ENCODE results near the gene CAMK4. TPM values are rescaled to one million over a fixed set of nuclear protein-coding genes. Genes with fewer than 3 reads are reported as not detected.

The CAMK4 gene
- total and polyA plus RNA-seq, 3 donors from 2014 or later: 35.4 to 76.9 (median 60.3) TPM

GRCh38 chr5:111223101-111223786 lies 940 bp upstream of the CAMK4 start:
- H3K27me3 ChIP-seq: no peaks in the 10 kb centered on the region
- H3K4me1 ChIP-seq: no peaks in the 10 kb centered on the region
- TF ChIP-seq CTCF (IDR thresholded peaks at IDR 0.05) (no peak), POLR2A (IDR thresholded peaks at IDR 0.05) (no peak)
- peak overlapping the region in 1 of 2 donors; percentile 25 for H3K27ac ChIP-seq
- intact Hi-C loops (cut with DNase I; ENCODE audit: low total_unique reads): no loop called here
- peak overlapping the region; percentile 51 to 65 for H3K4me3 ChIP-seq
- DNase-seq: no peak
- H3K36me3 ChIP-seq (ENCODE audit: low read depth, missing control alignments): no peaks in the 10 kb centered on the region
- H3K9me3 ChIP-seq: no peaks in the 10 kb centered on the region
- WGBS, 2 donors: 31 to 41% methylated on average over 7 to 8 of the region's 8 CpGs

- H3K4me3 ChIP-seq: peak overlapping the region; percentile 51 to 65
- no peaks in the 10 kb centered on the region for H3K9me3 ChIP-seq
- WGBS, 2 donors: 3 to 9% methylated on average over 7 to 26 of the region's 34 CpGs
- H3K4me1 ChIP-seq: no peaks in the 10 kb centered on the region
- no peaks in the 10 kb centered on the region for H3K36me3 ChIP-seq (ENCODE audit: low read depth, missing control alignments)
- intact Hi-C loops (cut with DNase I; ENCODE audit: low total_unique reads): no loop called here
- H3K27me3 ChIP-seq: no peaks in the 10 kb centered on the region
- peak overlapping the region; percentile 3 to 46 for H3K27ac ChIP-seq
- TF ChIP-seq POLR2A (IDR thresholded peaks at IDR 0.05) (no peak), CTCF (IDR thresholded peaks at IDR 0.05) (no peak)
- DNase-seq: peak; percentile 16
These were observed 569 bp downstream of the CAMK4 start for GRCh38 chr5:111224561-111225345.

GRCh38 chr5:111225926-111226325 lies 1.7 kb downstream of the CAMK4 start:
- Histone ChIP-seq H3K4me3 (no peak overlapping the region), H3K36me3 (ENCODE audit: low read depth, missing control alignments) (no peaks in the 10 kb centered on the region), H3K27ac (no peak overlapping the region), H3K9me3 (no peaks in the 10 kb centered on the region), H3K4me1 (no peaks in the 10 kb centered on the region), H3K27me3 (no peaks in the 10 kb centered on the region)
- 86 to 93% methylated on average over 4 of the region's 4 CpGs for WGBS, 2 donors
- no peak for TF ChIP-seq POLR2A (IDR thresholded peaks at IDR 0.05)
- intact Hi-C loops (cut with DNase I; ENCODE audit: low total_unique reads): no loop called here
- no peak for DNase-seq

- intact Hi-C loops (cut with DNase I; ENCODE audit: low total_unique reads): no loop called here
- no peaks in the 10 kb centered on the region for H3K9me3 ChIP-seq
- 90 to 96% methylated on average over 6 of the region's 6 CpGs for WGBS, 2 donors
These were observed 2.4 kb downstream of the CAMK4 start for GRCh38 chr5:111226556-111226955.

More at GRCh38 chr5:111226556-111226955, 2.4 kb downstream of the CAMK4 start:
- TF ChIP-seq CTCF (IDR thresholded peaks at IDR 0.05) (no peak), POLR2A (IDR thresholded peaks at IDR 0.05) (no peak)
- no peak for DNase-seq
- no peaks in the 10 kb centered on the region for H3K4me1 ChIP-seq
- H3K4me3 ChIP-seq: no peak overlapping the region
- no peaks in the 10 kb centered on the region for H3K36me3 ChIP-seq (ENCODE audit: low read depth, missing control alignments)
- no peak overlapping the region for H3K27ac ChIP-seq
- H3K27me3 ChIP-seq: no peaks in the 10 kb centered on the region
